SIG-M5 (cell line): ENCODE measurements around the gene SLC12A3.

Experiments
- DNase-seq: peaks from one replicate; lab custom pipeline; 2025; lab: John Stamatoyannopoulos, UW

Gene SLC12A3

GRCh38 chr16:56892705-56893104 is 27.7 kb downstream of the SLC12A3 start:
- DNase-seq: no peak

- no peak for DNase-seq
Observed at GRCh38 chr16:56894331-56894917, 29.4 kb downstream of the SLC12A3 start.

DNA sequence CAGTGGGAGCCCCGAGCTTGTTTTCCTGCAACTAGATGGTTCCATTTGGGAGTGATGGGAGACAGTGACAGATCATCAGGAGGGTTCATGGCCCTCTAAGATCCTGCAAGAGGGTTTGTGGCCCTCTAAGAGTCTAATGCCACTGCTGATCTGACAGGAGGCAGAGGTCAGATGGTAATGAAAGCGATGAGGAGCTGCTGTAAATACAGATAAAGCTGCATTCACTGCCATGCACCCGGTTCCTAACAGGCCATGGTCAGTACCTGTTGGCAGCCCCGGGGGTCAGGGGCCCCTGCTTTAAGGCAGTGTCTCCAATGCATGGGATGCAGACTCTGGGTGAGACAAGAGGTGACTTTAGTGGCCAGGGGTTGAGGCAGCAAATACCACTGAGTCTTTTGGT is 30.8 kb downstream of the SLC12A3 start:
- DNase-seq: no peak

- DNase-seq: no peak
Observed at GRCh38 chr16:56896244-56896643, 31.2 kb downstream of the SLC12A3 start.

DNA sequence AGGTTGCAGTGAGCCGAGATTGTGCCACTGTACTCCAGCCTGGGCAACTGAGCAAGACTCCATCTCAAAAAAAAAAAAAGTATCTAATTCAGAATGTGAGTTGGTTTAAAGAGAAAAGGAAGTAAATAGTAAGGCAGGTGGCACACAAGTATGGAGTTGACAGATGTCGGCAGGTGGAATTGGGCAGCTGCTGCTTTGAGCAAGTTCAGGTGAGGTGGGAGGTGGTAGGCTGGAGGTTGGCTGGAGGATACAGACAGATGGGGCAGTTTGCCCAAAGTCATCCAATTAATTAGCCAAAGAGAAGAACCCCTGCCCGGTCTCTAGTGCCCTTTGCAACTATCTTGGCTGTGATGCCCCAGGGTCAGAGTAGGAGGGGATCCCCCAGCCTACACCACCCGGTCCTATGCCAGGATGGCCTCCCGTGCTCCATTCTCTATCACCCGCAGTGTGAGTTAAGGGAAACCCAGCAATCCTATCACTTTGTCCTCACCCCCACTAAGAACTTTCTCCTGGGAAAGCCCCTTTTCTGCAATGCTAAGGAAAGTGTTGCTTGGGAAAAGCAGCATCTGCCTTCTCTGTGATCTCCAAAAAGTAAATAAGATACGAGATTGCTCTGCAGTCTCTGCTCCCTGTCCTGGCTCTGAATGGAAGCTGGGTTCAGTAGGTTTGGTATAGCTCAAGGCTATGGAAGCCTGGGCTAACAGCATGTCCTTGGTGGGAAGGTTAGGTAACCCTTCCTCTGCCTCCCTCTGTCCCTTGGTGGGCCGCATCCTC is 32.2 kb downstream of the SLC12A3 start:
- no peak for DNase-seq

- DNase-seq: no peak
Observed at GRCh38 chr16:56898847-56899246, 33.8 kb downstream of the SLC12A3 start.

DNA sequence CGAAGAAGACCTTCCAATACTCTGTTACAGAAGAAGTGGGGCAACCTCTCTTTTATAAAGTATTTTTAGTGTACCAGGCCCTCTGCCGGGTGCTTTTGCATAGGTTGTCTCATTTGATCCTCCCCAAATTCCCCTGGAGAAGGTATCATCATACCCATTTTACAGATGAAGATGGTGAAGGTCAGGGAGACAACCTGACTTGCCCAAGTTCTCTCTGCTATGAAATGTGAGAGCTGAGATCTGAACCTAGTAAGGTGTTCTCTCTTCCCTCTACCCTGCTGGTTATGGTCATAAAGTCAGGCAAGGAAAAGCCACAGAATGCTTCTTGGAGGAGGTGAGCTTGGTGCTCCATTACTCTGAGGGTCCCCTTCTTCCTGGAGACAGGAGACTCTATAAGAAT is 38.9 kb downstream of the SLC12A3 start:
- no peak for DNase-seq

- DNase-seq: no peak
Observed at GRCh38 chr16:56907401-56907800, 42.4 kb downstream of the SLC12A3 start.

DNA sequence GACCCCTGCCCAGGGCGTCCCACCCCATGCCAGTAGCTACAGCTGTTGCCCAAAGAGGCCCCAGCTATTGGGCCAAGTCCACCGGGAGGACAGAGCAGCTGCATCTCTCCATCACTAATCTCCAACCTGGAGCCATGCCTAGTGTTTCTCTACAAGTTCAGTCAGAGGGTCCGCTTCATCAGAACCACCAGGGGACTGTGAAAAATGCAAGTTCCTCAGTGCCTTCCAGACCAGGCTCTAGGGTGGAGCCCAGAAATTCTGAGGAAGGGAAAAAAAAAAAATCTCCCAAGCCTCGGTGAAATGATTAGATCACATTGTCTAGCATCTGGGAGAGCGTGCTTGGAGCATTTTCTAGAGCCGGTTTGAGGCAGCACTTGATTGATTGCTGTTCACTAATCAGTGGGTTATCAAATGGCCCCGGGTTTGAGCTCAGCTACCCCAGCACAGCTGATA is 44.5 kb downstream of the SLC12A3 start:
- no peak for DNase-seq

GRCh38 chr16:56910112-56910511 is 45.1 kb downstream of the SLC12A3 start:
- no peak for DNase-seq

GRCh38 chr16:56910654-56911539 is 45.9 kb downstream of the SLC12A3 start:
- DNase-seq: peak; percentile 64

DNA sequence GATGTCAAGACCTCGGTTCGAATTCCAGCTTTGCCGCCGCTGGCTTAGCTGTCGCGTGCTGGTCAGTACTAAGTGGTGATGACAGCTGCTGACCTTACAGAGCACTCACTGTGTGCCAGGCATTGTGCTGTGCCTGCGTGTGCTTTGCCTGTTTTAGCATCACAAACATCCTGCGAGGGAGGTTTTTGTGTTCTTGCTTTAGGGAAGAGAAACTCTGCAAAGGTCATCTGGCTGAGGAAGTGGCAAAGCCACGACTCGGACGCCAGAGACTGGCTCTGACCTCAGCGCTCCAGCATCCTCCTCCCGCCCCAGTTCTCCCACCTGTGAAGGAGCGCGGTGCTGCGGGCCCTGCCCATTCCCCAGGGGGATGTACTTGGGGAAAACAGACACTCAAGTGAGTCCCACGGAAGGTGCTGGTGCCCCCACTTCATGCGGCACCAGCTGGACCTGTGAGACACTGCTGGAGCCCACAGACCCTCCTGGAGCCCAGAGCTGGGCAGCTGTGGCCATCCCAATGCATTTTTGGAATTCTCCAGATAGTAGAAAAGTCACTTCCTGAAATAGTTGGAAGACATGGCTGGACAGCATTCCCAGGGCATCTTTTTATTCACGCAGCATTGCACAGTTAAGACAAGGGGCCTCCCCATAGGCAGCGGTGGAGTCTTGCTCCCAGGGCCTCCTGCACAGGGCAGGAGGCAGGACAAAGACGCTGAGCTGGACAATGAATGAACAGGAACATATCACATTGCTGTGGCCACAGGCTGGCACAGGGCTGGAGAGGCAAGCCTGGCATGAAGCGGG is 47.0 kb downstream of the SLC12A3 start:
- no peak for DNase-seq

GRCh38 chr16:56912746-56913708 is 48.0 kb downstream of the SLC12A3 start:
- no peak for DNase-seq

GRCh38 chr16:56914896-56915295 is 49.9 kb downstream of the SLC12A3 start:
- no peak for DNase-seq

DNA sequence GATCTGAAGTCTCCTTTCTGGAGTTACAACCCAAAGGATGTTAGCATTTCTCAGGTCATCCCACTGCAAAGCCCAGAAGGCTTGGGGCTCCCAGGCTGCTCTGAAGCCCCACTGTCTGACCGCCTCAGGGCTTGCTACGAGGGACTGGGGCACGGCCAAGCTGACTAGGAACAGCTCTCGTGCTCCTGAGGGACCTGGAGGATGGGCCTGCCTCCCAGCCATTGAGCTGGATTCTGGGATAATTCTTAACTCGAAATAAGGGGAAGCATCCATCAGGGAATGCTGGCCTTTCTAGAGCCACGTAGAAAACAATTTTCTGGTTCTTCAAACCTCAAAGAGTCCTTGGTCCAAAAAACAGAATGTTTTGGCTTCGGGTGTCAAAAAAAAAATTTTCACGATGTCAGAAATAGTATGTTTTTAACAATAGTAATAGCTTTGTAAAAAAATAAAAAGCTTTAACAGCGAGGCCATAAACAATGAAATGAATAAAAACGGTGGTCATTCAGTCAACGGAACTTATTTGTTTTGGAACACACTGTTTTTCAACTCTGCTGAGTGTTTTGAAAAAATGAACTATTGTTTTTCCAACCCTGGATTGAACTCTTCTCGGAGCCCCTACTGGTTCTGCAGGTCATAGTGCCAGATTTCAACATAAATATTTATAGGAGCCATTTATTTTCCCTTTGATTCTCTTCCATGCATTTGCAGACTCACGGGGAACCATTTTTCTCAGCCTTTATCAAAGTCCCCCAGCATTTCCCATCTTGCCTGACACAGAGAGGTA is 50.5 kb downstream of the SLC12A3 start:
- no peak for DNase-seq

GRCh38 chr16:56916571-56917403 is 51.8 kb downstream of the SLC12A3 start:
- no peak for DNase-seq

- no peak for DNase-seq
Observed at GRCh38 chr16:56918467-56919012, 53.5 kb downstream of the SLC12A3 start.

DNA sequence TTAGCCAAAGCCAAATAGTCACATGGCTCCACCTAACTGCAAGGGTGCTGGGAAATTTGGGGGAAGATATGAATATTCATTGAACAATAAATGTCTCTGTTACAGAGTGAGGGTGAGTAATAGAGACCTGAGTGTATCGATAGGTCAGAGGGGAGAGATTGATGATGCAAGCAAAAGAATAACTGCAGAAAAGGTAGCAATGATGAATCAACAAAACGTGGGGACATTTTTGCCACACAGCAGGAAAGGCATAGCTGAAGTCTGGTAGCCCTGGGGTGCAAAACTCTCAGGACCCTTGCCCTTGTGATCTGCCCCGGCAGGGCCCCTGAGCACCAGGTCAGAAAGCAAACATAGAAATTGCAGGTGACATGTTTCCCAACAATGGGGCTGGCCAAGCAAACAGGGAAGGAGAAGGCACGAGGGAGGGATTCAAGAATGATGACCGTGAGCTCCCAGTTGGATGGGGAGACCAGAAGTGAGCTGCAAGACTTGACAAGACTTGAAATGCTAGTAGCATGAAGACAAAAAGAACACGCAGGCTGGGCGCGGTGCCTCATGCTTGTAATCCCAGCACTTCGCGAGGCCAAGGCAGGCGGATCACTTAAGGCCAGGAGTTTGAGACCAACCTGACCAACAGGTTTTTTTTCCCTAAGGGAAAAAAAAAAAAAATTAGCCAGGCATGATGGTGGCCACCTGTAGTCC is 54.2 kb downstream of the SLC12A3 start:
- no peak for DNase-seq
